ENCODE data around the gene CDH4.

The CDH4 gene

DNA sequence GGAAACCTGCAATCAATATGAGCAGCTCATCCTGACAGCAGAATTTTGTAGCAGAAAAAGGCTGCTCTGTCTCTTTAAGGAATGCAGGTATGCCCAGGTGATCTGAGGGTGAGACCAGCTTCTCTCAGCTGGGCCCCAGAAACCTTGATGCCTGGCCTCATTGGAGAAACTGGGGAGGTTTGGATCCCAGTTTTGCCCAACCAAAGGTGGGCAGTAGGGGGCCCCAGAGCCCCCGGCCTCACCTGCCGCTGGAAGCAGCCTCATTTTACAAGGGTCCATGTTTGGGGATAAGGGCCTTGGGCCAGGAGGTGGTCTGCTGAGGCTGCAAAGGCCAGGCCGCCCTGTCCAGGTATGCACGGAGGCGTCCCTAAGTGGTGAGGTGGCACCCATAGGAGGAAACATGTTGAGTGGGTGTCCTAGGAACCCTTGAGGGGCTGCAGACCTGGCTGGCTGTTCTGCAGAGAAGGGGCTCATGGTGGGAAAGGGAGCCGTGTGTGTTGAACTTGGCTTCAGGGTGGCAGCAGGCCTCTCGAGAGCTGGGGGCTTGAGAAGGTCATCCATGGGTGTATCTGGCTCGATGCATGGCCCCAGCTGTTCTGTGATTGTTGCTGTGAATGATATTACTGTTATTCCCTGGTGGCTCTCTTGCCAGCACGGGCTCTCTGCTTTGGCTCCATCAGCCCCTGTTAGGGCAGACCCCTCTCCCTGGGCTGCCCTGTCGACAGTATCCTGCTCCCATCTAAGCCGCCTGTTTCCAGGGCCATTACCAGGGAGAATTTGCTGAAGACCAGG, 208.4 kb downstream of the CDH4 start:
- Histone ChIP-seq H3K4me2 (ENCODE audit: low read depth, low read length, poor library complexity, severe bottlenecking) (no peak overlapping the region), H3F3A (ENCODE audit: insufficient read depth) (no peaks in the 10 kb centered on the region), H3K4me3 (ENCODE audit: insufficient read depth, low read length, poor library complexity, severe bottlenecking) (no peak overlapping the region), H2AFZ (ENCODE audit: low read depth, low read length, severe bottlenecking) (no peak overlapping the region), H3K9ac (ENCODE audit: low read length) (no peak overlapping the region), H3K9me2 (replicated peaks; ENCODE audit: insufficient read depth, low read length) (no peaks in the 10 kb centered on the region), H3K27me3 (ENCODE audit: low read length) (no peaks in the 10 kb centered on the region), H3K36me3 (ENCODE audit: low read length) (no peaks in the 10 kb centered on the region), H3K79me2 (ENCODE audit: insufficient read depth, low read length) (no peaks in the 10 kb centered on the region), H3K9me3 (ENCODE audit: insufficient read depth, low read length) (no peaks in the 10 kb centered on the region), H3K27ac (ENCODE audit: low read depth, low read length) (no peak overlapping the region), H4K20me1 (ENCODE audit: low read depth, low read length) (no peaks in the 10 kb centered on the region)
- no peak for TF ChIP-seq EZH2phosphoT487 (conservative IDR thresholded peaks at IDR 0.05; ENCODE audit: low read length)
- TF ChIP-seq, protein P1, sequence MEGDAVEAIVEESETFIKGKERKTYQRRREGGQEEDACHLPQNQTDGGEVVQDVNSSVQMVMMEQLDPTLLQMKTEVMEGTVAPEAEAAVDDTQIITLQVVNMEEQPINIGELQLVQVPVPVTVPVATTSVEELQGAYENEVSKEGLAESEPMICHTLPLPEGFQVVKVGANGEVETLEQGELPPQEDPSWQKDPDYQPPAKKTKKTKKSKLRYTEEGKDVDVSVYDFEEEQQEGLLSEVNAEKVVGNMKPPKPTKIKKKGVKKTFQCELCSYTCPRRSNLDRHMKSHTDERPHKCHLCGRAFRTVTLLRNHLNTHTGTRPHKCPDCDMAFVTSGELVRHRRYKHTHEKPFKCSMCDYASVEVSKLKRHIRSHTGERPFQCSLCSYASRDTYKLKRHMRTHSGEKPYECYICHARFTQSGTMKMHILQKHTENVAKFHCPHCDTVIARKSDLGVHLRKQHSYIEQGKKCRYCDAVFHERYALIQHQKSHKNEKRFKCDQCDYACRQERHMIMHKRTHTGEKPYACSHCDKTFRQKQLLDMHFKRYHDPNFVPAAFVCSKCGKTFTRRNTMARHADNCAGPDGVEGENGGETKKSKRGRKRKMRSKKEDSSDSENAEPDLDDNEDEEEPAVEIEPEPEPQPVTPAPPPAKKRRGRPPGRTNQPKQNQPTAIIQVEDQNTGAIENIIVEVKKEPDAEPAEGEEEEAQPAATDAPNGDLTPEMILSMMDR (IDR thresholded peaks at IDR 0.05; ENCODE audit: insufficient read depth, low read length, poor library complexity, severe bottlenecking), result no peak

DNA sequence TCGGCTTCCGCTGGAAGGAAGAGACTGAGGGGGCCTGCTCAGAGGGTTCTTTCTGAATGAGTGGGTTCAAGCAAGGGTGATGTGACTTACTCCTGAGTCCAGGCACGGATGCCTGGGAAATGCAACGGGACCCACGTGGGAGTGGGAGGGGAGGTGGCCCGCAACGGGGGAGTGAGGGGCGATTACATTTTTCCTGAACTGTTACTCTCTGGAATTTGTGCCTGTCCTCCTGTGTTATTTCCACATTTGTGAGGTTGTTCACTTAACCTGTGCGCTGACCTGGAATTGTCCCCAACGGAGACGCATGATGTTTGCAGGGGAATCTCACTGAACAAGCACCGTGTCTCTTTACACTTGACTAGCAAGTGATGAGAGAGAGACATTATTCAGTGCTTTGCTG, 209.4 kb downstream of the CDH4 start:
- Histone ChIP-seq H4K20me1 (ENCODE audit: low read depth, low read length) (no peaks in the 10 kb centered on the region), H3K9me2 (replicated peaks; ENCODE audit: insufficient read depth, low read length) (no peaks in the 10 kb centered on the region), H3K27me3 (ENCODE audit: low read length) (no peaks in the 10 kb centered on the region), H3K9me3 (ENCODE audit: insufficient read depth, low read length) (no peaks in the 10 kb centered on the region), H3F3A (ENCODE audit: insufficient read depth) (no peaks in the 10 kb centered on the region), H3K27ac (ENCODE audit: low read depth, low read length) (no peak overlapping the region), H3K9ac (ENCODE audit: low read length) (no peak overlapping the region), H2AFZ (ENCODE audit: low read depth, low read length, severe bottlenecking) (no peak overlapping the region), H3K36me3 (ENCODE audit: low read length) (no peaks in the 10 kb centered on the region), H3K79me2 (ENCODE audit: insufficient read depth, low read length) (no peaks in the 10 kb centered on the region), H3K4me3 (ENCODE audit: insufficient read depth, low read length, poor library complexity, severe bottlenecking) (no peak overlapping the region), H3K4me2 (ENCODE audit: low read depth, low read length, poor library complexity, severe bottlenecking) (no peak overlapping the region)
- TF ChIP-seq EZH2phosphoT487 (conservative IDR thresholded peaks at IDR 0.05; ENCODE audit: low read length), result no peak
- TF ChIP-seq, protein P1 (IDR thresholded peaks at IDR 0.05; ENCODE audit: insufficient read depth, low read length, poor library complexity, severe bottlenecking), result no peak

DNA sequence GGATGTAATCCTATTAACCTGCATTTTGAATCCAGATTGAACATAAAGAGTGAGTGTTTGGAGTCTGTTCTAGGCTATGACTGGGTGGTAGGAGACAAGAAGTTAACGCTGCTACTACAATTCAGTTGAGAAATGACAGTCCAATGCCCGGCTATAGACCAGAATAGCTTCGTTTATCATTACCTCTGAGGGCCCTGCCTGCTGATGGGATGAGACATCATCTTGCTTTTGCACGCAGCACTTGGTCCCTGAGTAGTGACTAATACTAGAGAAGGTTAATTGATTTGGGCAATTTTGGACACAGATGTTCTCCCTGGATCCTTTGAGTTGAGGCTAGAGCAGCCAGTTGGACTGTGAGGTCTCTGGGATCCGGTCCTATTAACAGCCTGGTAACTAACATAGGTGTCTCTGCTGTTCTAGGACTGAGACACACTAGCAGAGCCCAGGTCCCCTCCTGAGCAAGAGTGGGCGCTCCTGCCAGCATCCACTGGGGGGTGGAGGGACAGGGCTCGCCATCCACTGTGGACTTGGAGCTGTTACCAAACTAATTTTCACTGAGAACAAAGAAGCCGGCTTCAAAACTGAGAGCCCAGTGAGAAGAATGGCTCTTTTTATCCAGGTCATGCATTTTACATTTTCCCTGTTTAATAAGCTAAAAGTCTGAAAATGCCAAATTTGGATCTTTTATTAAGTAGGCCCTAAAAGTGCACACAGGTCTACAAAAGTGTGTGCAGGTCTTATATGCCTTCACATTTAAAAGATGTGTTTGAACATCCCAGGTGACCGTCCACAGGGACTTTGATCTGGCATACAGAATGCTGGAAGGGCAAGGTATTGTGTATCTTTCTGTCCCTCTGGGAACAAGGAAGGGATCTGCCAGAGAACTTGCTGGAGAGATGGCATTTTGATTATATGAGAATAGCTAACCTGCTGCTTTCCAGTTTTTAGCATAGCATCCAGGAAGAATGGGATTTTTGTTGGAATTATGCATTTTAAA, 212.5 kb downstream of the CDH4 start:
- Histone ChIP-seq H3K4me2 (ENCODE audit: low read depth, low read length, poor library complexity, severe bottlenecking) (no peak overlapping the region), H3K27me3 (ENCODE audit: low read length) (no peaks in the 10 kb centered on the region), H3F3A (ENCODE audit: insufficient read depth) (no peaks in the 10 kb centered on the region), H3K9ac (ENCODE audit: low read length) (no peak overlapping the region), H3K9me2 (replicated peaks; ENCODE audit: insufficient read depth, low read length) (no peaks in the 10 kb centered on the region), H3K79me2 (ENCODE audit: insufficient read depth, low read length) (no peaks in the 10 kb centered on the region), H3K36me3 (ENCODE audit: low read length) (no peaks in the 10 kb centered on the region), H3K27ac (ENCODE audit: low read depth, low read length) (no peak overlapping the region), H2AFZ (ENCODE audit: low read depth, low read length, severe bottlenecking) (no peak overlapping the region), H3K9me3 (ENCODE audit: insufficient read depth, low read length) (no peaks in the 10 kb centered on the region), H4K20me1 (ENCODE audit: low read depth, low read length) (no peaks in the 10 kb centered on the region), H3K4me3 (ENCODE audit: insufficient read depth, low read length, poor library complexity, severe bottlenecking) (no peak overlapping the region)
- no peak for TF ChIP-seq EZH2phosphoT487 (conservative IDR thresholded peaks at IDR 0.05; ENCODE audit: low read length)
- TF ChIP-seq, protein P1 (IDR thresholded peaks at IDR 0.05; ENCODE audit: insufficient read depth, low read length, poor library complexity, severe bottlenecking), result no peak
